Smooth muscle cell (in vitro differentiated cells): ENCODE measurements around the gene FAM241A. TPM values are rescaled to one million over a fixed set of nuclear protein-coding genes. Genes with fewer than 3 reads are reported as not detected.
A peak's percentile ranks its signal among the peaks of the same experiment; 100 is the strongest.

Experiments
- DNase-seq: peaks from one replicate; lab custom pipeline; 2025; ENCODE audit not compliant: unreplicated experiment; lab: John Stamatoyannopoulos, UW
- H2AFZ ChIP-seq: fragments of 200-600 bp; sonication (generic); 2 replicates; pipeline ENCODE4 v1.6.0; 2016; ENCODE audit warnings: antibody characterized with exemption, low read depth, mild to moderate bottlenecking
- H3F3A ChIP-seq: fragments of 200-600 bp; sonication (generic); 2 replicates; pipeline ENCODE4 v1.6.0; 2017; ENCODE audit warnings: antibody characterized with exemption, low read depth
- H3K27ac ChIP-seq: fragments of 200-600 bp; sonication (generic); 2 replicates; pipeline ENCODE4 v1.5.1; 2016; ENCODE audit warnings: low read depth, mild to moderate bottlenecking
- H3K27me3 ChIP-seq: fragments of 200-600 bp; sonication (generic); 2 replicates; pipeline ENCODE4 v1.6.1; 2016; ENCODE audit warnings: low read depth, mild to moderate bottlenecking
- H3K36me3 ChIP-seq: fragments of 200-600 bp; sonication (generic); 2 replicates; pipeline ENCODE4 v1.5.1; 2016; ENCODE audit warnings: low read depth
- H3K4me1 ChIP-seq: fragments of 200-600 bp; sonication (generic); 2 replicates; pipeline ENCODE4 v1.5.1; 2016; ENCODE audit warnings: low read depth
- H3K4me2 ChIP-seq: fragments of 200-600 bp; sonication (generic); 2 replicates; pipeline ENCODE4 v1.6.0; 2016; ENCODE audit warnings: mild to moderate bottlenecking
- H3K4me3 ChIP-seq: fragments of 200-600 bp; sonication (generic); 2 replicates; pipeline ENCODE4 v1.5.1; 2016; ENCODE audit warnings: mild to moderate bottlenecking
- H3K79me2 ChIP-seq: fragments of 200-600 bp; sonication (generic); 2 replicates; pipeline ENCODE4 v1.6.0; 2016; ENCODE audit warnings: low read depth, mild to moderate bottlenecking
- H3K9ac ChIP-seq: fragments of 200-600 bp; sonication (generic); 2 replicates; pipeline ENCODE4 v1.6.0; 2016; ENCODE audit warnings: low read depth
- H3K9me3 ChIP-seq: fragments of 200-600 bp; sonication (generic); replicated peaks from 2 replicates; pipeline ENCODE4 v1.5.1; 2016; ENCODE audit warnings: low read depth
- H4K20me1 ChIP-seq: fragments of 200-600 bp; sonication (generic); 2 replicates; pipeline ENCODE4 v1.6.0; 2016; ENCODE audit warnings: low read depth
- WGBS: methylation state at CpG from one replicate; pipeline ENCODE4 v1.1.7; 2016; ENCODE audit warnings: low lambda C conversion rate; 5-methylcytosine and 5-hydroxymethylcytosine counted together
- polyA plus RNA-seq: library from polyadenylated mRNA; unstranded; fragments of >200 nt; fragmentation: Nextera tagmentation; extraction: Ambion mirVana; gene quantifications from 2 replicates; pipeline ENCODE4 v1.2.1, GENCODE V29; 2016
- total RNA-seq: library from RNA; depleted of rRNA; stranded (reverse); fragments of >200 nt; gene quantifications from 2 replicates; pipeline ENCODE4 v1.2.3, GENCODE V29; 2014
- TF ChIP-seq, protein P1 (sequence below): fragments of 200-600 bp; sonication (generic); IDR thresholded peaks from 2 replicates; pipeline ENCODE4 v1.5.1; 2017; ENCODE audit warnings: borderline replicate concordance, mild to moderate bottlenecking, antibody characterized with exemption; ENCODE audit not compliant: insufficient read depth, poor library complexity, severe bottlenecking

Gene FAM241A
- total and polyA plus RNA-seq, 2 experiments from 2014 or later, result 0.19 to 0.27 TPM

DNA sequence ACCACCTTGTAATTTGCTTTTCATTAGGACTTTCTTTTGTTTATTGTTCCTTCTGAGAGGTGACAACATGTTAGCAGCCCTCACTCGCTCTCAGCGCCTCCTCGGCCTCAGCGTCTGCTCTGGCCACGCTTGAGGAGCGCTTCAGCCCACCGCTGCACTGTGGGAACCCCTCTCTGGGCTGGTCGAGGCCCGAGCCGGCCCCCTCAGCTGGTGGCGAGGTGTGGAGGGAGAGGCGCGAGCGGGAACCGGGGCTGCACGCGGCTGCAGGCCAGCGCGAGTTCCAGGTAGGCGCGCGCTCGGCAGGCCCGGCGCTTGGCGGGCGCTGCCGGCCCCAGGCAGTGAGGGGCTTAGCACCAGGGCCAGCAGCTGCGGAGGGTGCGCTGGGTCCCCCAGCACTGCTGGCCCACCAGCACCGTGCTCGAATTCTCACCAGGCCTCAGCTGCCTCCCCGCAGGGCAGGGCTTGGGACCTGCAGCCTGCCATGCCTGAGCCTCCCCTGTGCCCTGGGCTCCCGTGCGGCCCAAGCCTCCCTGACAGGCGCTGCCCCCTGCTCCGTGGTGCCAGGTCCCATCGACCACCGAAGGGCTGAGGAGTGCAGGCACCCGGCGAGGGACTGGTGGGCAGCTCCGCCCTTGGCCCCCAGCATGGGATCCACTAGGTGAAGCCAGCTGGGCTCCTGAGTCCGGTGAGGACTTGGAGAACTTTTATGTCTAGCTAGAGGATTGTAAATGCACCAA, 77.1 kb downstream of the FAM241A start:
- no peaks in the 10 kb centered on the region for H4K20me1 ChIP-seq
- H3K4me1 ChIP-seq, result no peaks in the 10 kb centered on the region
- H3K9me3 ChIP-seq, result no peaks in the 10 kb centered on the region
- H3K79me2 ChIP-seq, result no peaks in the 10 kb centered on the region
- H3F3A ChIP-seq, result no peaks in the 10 kb centered on the region
- H3K36me3 ChIP-seq, result no peaks in the 10 kb centered on the region
- H3K27ac ChIP-seq, result no peak overlapping the region
- H3K4me3 ChIP-seq, result no peak overlapping the region
- TF ChIP-seq, protein P1, sequence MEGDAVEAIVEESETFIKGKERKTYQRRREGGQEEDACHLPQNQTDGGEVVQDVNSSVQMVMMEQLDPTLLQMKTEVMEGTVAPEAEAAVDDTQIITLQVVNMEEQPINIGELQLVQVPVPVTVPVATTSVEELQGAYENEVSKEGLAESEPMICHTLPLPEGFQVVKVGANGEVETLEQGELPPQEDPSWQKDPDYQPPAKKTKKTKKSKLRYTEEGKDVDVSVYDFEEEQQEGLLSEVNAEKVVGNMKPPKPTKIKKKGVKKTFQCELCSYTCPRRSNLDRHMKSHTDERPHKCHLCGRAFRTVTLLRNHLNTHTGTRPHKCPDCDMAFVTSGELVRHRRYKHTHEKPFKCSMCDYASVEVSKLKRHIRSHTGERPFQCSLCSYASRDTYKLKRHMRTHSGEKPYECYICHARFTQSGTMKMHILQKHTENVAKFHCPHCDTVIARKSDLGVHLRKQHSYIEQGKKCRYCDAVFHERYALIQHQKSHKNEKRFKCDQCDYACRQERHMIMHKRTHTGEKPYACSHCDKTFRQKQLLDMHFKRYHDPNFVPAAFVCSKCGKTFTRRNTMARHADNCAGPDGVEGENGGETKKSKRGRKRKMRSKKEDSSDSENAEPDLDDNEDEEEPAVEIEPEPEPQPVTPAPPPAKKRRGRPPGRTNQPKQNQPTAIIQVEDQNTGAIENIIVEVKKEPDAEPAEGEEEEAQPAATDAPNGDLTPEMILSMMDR, result no peak
- no peak overlapping the region for H2AFZ ChIP-seq
- no peak overlapping the region for H3K4me2 ChIP-seq
- DNase-seq, result no peak
- H3K9ac ChIP-seq, result no peak overlapping the region
- no peaks in the 10 kb centered on the region for H3K27me3 ChIP-seq
- WGBS, result 97% methylated on average over 40 of the region's 43 CpGs

DNA sequence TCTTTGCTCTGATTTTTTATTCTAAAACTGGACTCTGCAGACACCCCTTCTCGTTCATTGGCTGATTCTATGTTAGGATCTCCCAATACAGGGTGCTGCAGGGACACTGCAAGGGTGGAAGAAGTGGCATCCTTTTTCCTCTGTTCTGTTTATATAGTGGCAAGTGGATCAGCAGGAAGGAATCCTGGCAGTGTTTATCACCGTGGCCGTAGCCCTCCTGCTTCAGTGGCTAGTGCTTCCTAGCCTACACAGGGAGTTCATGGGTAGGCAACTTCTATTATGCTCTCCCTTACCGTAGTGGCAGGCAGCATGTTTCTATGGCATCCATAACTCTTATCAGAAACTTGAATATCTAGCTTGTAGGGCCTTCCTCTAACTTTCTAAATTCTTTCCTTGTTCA, 79.9 kb downstream of the FAM241A start:
- Histone ChIP-seq H3K4me1 (peaks cover 3% of the 10 kb centered on the region), H3K9me3 (no peaks in the 10 kb centered on the region), H3K9ac (no peak overlapping the region), H2AFZ (no peak overlapping the region), H3F3A (no peaks in the 10 kb centered on the region), H3K4me2 (no peak overlapping the region), H4K20me1 (no peaks in the 10 kb centered on the region), H3K27me3 (no peaks in the 10 kb centered on the region), H3K4me3 (no peak overlapping the region), H3K79me2 (no peaks in the 10 kb centered on the region), H3K36me3 (no peaks in the 10 kb centered on the region), H3K27ac (no peak overlapping the region)
- WGBS, result 81% methylated on average over 4 of the region's 4 CpGs
- TF ChIP-seq, protein P1, result no peak
- DNase-seq, result no peak

DNA sequence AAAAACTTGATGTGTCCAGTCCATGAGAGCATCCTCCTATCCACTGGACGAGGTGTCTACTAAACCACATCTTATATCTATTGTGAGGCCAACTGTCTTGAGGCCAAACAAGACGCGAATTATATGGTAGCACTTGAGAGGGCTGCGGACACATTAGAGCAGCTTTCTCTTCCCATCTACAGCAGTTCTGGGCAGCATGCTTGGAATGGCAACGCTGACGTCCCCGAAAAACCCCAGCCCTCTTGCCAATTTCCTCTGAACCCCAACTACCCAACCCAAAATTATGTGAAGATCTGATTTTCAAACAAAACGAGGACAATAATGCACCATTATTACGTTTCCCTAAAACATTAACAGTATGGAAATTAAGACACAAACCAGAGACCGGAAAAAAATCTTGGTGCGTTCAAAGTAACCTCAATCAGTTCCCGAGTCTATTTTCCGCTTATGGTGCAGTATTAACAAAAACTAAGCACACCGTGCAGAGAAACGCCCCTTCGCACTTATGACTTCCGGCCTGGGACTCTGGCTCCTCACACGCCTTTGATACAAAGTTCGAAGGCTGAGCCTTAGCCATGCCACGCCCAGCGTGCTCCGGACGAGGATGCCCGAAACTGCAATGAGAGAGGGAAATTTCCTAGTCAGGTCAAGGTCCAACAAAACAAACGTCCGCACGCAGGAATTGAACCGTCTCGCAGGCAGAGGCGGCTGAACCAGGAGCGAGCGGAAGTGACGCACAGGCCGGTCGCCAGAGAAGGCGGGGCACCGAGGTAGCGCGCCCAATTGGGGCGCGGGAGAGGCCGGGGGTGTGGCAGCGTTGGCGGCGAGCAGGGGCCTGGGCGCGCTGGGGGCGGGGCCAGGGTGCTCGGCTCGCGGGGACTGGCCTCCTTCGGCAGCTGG, 85.9 kb downstream of the FAM241A start:
- no peaks in the 10 kb centered on the region for H3K9me3 ChIP-seq
- peak overlapping the region; percentile 92 for H3K4me3 ChIP-seq
- H2AFZ ChIP-seq, result peak overlapping the region; percentile 98
- TF ChIP-seq, protein P1, result no peak
- H3K79me2 ChIP-seq, result peaks cover 22% of the 10 kb centered on the region
- peak; percentile 91 for DNase-seq
- peak overlapping the region; percentile 87 for H3K9ac ChIP-seq
- 2% methylated on average over 43 of the region's 52 CpGs for WGBS
- H3F3A ChIP-seq, result no peaks in the 10 kb centered on the region
- H4K20me1 ChIP-seq, result peaks cover 3% of the 10 kb centered on the region
- H3K4me2 ChIP-seq, result peak overlapping the region; percentile 92
- H3K27me3 ChIP-seq, result no peaks in the 10 kb centered on the region
- peak overlapping the region; percentile 93 for H3K27ac ChIP-seq
- H3K4me1 ChIP-seq, result peaks cover 21% of the 10 kb centered on the region
- H3K36me3 ChIP-seq, result no peaks in the 10 kb centered on the region
